ENCODE data around the gene ITGAD. TPM values are rescaled to one million over a fixed set of nuclear protein-coding genes. Genes with fewer than 3 reads are reported as not detected.

Gene ITGAD
- total and polyA plus RNA-seq, 2 of the 13 experiments (the other 11 are each of a cell fraction or from before 2014, with no cell fraction given) = not detected

- 0 out of 2 replicates have a peak, but pooled peaks have one; percentile 46 for TF ChIP-seq HES4 (CRISPR knock-in tag; IDR thresholded peaks at IDR 0.05; ENCODE audit: borderline replicate concordance)
- TF ChIP-seq, protein P1, sequence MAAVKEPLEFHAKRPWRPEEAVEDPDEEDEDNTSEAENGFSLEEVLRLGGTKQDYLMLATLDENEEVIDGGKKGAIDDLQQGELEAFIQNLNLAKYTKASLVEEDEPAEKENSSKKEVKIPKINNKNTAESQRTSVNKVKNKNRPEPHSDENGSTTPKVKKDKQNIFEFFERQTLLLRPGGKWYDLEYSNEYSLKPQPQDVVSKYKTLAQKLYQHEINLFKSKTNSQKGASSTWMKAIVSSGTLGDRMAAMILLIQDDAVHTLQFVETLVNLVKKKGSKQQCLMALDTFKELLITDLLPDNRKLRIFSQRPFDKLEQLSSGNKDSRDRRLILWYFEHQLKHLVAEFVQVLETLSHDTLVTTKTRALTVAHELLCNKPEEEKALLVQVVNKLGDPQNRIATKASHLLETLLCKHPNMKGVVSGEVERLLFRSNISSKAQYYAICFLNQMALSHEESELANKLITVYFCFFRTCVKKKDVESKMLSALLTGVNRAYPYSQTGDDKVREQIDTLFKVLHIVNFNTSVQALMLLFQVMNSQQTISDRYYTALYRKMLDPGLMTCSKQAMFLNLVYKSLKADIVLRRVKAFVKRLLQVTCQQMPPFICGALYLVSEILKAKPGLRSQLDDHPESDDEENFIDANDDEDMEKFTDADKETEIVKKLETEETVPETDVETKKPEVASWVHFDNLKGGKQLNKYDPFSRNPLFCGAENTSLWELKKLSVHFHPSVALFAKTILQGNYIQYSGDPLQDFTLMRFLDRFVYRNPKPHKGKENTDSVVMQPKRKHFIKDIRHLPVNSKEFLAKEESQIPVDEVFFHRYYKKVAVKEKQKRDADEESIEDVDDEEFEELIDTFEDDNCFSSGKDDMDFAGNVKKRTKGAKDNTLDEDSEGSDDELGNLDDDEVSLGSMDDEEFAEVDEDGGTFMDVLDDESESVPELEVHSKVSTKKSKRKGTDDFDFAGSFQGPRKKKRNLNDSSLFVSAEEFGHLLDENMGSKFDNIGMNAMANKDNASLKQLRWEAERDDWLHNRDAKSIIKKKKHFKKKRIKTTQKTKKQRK (IDR thresholded peaks at IDR 0.05; ENCODE audit: low read length) = no peak
- no peak for TF ChIP-seq ATF7 (IDR thresholded peaks at IDR 0.05)
- TF ChIP-seq ATF7 (CRISPR knock-in tag; IDR thresholded peaks at IDR 0.05) = peak; percentile 76
- TF ChIP-seq SPEN (CRISPR knock-in tag; IDR thresholded peaks at IDR 0.05; ENCODE audit: low read depth) = peak; percentile 91
- TF ChIP-seq ZNF446 (CRISPR knock-in tag; IDR thresholded peaks at IDR 0.05) = no peak
- TF ChIP-seq, protein P2, sequence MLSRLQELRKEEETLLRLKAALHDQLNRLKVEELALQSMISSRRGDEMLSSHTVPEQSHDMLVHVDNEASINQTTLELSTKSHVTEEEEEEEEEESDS (CRISPR knock-in tag; IDR thresholded peaks at IDR 0.05; ENCODE audit: borderline replicate concordance) = no peak
- TF ChIP-seq SNAI1 (CRISPR knock-in tag; IDR thresholded peaks at IDR 0.05; ENCODE audit: borderline replicate concordance) = peak; percentile 55; the same call in 1 of the 2 replicates
- TF ChIP-seq, protein P3, sequence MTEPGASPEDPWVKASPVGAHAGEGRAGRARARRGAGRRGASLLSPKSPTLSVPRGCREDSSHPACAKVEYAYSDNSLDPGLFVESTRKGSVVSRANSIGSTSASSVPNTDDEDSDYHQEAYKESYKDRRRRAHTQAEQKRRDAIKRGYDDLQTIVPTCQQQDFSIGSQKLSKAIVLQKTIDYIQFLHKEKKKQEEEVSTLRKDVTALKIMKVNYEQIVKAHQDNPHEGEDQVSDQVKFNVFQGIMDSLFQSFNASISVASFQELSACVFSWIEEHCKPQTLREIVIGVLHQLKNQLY (CRISPR knock-in tag; IDR thresholded peaks at IDR 0.05) = 0 out of 2 replicates have a peak, but pooled peaks have one; percentile 23
- peak; percentile 70; the same call in 1 of the 2 replicates for TF ChIP-seq ZNF678 (CRISPR knock-in tag; IDR thresholded peaks at IDR 0.05)
- peak; percentile 95 for TF ChIP-seq ZFY (CRISPR knock-in tag; IDR thresholded peaks at IDR 0.05)
- peak; percentile 85; the same call in 1 of the 2 replicates for TF ChIP-seq PITX1 (CRISPR knock-in tag; IDR thresholded peaks at IDR 0.05)
- no peak for TF ChIP-seq SP1 (IDR thresholded peaks at IDR 0.05)
- peak; percentile 82; the same call in 1 of the 2 replicates for TF ChIP-seq SP1 (CRISPR knock-in tag; IDR thresholded peaks at IDR 0.05)
- no peak for TF ChIP-seq RARG (CRISPR knock-in tag; IDR thresholded peaks at IDR 0.05; ENCODE audit: low read depth)
- TF ChIP-seq ZNF17 (CRISPR knock-in tag; IDR thresholded peaks at IDR 0.05) = no peak
- TF ChIP-seq KAT2B (IDR thresholded peaks at IDR 0.05; ENCODE audit: borderline replicate concordance, low read depth, low read length) = no peak
- peak; percentile 11; the same call in 1 of the 2 replicates for TF ChIP-seq GPN1 (CRISPR knock-in tag; IDR thresholded peaks at IDR 0.05; ENCODE audit: borderline replicate concordance)
Observed at GRCh38 chr16:31458844-31459686, 65.9 kb downstream of the ITGAD start, which contains the start of gene ARMC5 (continued).

Measured in HepG2 (cell line).